Fibroblast of the aortic adventitia (primary cell): Measurements from ENCODE around the gene CBFA2T2. TPM values are rescaled to one million over a fixed set of nuclear protein-coding genes. Genes with fewer than 3 reads are reported as not detected.

ENCODE experiments used
- DNase-seq: peaks from one replicate; pipeline ENCODE4 v3.0.0-alpha.2; 2010; ENCODE audit warnings: low read depth
- H3K4me3 ChIP-seq: 2 replicates; pipeline ENCODE4 v1.5.1; 2011; ENCODE audit warnings: low read depth, mild to moderate bottlenecking, control low read depth, low read length, moderate library complexity
- total RNA-seq: library from RNA; depleted of rRNA; stranded (reverse); fragments of >200 nt; gene quantifications from 2 replicates; pipeline ENCODE4 v1.2.3, GENCODE V29; 2012; ENCODE audit warnings: low replicate concordance
- TF ChIP-seq, protein P1 (sequence below): IDR thresholded peaks from 2 replicates; pipeline ENCODE4 v1.5.1; 2011; ENCODE audit warnings: mild to moderate bottlenecking, low read length, control low read depth, inconsistent platforms; ENCODE audit not compliant: insufficient read depth

The CBFA2T2 gene
- total RNA-seq, 1 donor: 11.7 TPM

DNA sequence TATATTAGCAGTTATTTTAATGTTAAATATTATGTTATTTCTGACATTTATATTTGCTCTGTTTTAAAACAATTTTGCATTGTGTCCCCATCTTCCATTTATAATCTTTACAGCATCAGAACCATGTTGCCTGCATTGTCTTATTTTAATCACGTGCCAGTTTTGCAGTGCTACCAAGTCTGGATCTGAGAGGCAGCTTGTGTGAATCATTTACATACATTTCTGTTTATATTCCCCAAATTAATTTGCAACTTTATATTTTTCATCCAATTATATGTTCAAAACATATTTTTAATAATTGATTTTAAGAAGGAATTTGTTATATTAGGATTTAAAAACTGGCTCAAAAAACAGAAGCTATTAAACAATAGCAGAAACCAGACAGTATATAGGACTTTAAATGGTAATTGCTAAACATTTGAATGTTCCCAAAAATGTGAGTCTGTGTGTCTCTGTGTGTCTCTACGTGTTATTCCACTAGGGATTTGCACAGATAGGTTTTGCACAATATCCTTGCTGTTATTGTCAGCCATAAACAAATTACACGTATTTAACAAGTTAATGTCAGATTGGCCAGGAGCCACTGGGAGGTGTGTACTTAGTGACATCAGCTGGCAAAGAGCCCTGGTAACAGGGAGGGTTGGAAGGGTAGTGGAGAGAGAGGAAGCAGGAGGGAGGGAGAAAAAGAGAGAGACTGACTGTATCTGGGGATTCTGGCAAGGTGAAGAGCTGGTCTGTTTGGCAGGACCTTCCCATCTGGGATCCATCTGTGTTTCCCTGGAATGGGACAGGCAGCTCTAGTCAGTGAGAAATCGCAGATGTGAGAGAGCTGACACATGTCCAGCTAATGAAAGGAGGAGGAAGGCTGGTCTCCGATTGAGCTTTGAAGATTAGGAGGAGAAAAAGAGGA lies 72.1 kb downstream of the CBFA2T2 start:
- H3K4me3 ChIP-seq: no peak overlapping the region
- TF ChIP-seq, protein P1, sequence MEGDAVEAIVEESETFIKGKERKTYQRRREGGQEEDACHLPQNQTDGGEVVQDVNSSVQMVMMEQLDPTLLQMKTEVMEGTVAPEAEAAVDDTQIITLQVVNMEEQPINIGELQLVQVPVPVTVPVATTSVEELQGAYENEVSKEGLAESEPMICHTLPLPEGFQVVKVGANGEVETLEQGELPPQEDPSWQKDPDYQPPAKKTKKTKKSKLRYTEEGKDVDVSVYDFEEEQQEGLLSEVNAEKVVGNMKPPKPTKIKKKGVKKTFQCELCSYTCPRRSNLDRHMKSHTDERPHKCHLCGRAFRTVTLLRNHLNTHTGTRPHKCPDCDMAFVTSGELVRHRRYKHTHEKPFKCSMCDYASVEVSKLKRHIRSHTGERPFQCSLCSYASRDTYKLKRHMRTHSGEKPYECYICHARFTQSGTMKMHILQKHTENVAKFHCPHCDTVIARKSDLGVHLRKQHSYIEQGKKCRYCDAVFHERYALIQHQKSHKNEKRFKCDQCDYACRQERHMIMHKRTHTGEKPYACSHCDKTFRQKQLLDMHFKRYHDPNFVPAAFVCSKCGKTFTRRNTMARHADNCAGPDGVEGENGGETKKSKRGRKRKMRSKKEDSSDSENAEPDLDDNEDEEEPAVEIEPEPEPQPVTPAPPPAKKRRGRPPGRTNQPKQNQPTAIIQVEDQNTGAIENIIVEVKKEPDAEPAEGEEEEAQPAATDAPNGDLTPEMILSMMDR: no peak
- peak; percentile 96 for DNase-seq

DNA sequence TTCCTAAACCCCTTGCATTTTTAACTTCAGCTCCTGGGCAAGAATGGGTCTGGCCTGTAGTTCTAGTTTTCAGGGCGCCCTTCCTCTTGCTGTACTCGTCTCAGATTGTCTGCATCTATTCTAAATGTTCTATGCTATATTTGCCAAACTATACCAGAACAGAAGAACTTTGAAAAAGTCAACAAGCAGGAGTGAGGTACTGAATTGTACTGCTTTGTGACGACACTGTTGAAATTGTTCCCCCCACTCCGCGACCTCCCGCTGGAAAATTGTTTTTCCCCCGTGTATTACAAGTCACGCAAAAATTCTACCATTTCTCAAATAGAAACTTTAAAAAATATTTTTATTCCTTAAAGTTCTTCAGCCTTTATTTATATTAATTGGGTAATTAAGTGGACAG lies 73.9 kb downstream of the CBFA2T2 start:
- no peak overlapping the region for H3K4me3 ChIP-seq
- TF ChIP-seq, protein P1: no peak
- DNase-seq: no peak

DNA sequence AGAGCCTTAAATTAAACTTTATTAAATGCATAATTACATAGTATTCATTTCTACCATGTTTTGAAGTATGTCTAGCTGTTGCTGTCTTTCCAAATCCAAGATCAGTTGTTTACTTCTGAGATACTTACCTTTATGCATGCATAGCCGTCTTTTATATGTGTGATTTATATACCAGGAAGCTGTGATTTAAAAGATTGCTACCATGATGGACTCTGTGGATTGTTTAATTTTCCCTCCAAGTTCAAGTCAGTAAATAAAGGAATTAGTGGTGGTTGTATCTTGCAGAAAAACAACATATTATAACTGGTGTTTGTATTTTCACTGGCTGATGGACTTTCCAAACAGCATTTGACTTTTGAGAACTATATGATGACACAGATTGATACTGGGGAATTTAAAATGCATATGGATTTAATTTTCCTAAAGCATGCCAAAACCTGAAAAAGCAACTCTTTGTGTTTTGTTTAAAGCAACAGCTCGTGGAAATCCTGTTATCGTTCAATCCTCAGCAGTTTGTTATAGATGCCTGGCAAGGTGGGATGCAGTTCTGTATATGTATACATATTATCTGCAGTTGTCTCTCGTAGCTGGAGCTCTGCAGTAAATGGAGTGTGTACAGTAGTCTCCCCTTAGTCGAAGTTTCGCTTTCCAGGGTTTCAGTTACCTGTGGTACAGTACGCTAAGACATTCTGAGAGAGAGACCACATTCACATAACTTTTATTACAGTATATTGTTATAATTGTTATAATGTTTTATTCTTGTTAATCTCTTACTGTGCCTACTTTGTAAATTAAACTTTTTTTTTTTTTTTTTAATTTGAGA lies 77.1 kb downstream of the CBFA2T2 start:
- TF ChIP-seq, protein P1: no peak
- no peak for DNase-seq
- no peak overlapping the region for H3K4me3 ChIP-seq

DNA sequence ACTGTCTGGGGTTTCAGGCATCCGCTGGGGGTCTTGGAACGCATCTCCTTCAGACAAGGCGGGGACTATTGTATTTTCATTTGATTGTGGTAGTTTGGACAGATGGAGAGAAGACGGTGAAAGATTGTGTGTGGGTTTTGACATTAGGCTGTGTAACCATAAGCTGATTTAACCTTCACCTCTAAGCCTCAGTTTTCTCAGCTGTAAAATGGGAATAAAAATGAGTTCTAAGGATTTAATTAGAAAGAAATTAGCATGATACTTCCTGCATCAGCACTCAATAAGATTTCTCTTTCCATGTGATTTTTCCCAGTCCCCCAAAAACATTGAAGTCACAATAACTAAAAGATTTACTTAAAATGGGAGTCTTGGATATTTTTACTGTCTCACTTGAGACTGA lies 78.1 kb downstream of the CBFA2T2 start:
- DNase-seq: no peak
- TF ChIP-seq, protein P1: no peak
- H3K4me3 ChIP-seq: no peak overlapping the region

DNA sequence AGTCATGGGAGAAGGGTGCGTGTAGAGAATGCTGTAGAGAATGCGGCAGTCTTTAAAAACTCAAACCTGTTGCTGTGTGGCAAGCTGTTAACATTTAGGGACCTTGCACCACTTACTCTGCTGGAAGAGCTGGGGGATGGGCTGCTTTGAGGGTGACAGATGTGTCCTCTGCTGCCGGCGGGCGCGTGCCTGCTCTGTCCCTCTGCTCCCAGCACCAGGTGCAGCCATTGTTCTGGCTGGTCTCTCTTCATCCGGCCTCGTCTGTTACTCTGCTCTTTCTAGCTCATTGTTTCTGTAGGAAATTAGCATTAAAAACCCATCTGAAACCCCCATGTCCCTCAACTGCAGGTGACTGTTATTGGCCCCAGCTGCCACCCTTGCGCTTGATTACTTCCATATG lies 78.5 kb downstream of the CBFA2T2 start:
- TF ChIP-seq, protein P1: no peak
- H3K4me3 ChIP-seq: no peak overlapping the region

DNA sequence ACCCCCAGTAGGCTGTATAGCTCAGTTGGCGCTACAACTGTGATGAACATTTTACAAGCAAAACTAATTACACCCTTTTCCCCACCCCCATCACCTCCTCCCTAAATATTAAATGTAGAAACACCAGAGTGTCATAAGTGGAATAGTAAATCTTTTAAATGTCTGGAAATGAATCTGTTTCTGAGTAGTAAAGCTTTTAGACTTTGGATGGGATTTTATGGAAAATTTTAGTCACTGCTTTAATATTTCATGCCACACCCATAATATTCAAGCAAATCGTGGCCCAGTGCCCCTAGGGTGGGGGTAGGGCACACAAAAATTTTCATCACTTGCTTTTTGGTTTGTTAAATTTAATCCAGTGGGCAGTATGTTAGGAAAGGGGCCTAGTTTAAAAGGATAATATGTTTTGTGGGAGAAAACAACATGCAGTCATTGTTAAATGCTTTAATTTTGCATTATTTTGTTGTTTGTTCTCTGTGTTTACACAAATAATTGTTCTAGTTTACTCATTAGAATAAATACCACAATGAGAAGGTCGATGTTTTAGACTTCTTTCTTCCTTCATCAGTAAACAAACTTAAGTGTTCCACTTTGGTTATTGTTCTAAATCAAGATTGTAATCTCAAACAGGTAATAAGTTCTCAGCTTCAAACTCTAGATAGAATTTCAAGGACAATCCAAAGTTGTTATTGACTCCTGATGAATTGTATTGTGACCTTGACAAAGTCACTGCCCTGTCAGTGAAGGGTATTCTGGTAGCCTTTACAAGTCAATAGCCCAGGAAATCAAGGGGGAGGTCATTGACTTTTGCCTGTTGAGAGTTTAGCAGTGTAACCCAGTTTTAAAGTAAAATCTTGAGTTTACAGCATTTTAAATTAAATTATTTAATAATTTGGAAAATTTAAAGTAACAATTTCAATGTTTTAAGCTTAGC lies 79.2 kb downstream of the CBFA2T2 start:
- H3K4me3 ChIP-seq: no peak overlapping the region
- peak; percentile 70 for DNase-seq
- TF ChIP-seq, protein P1: no peak

More for the DNA sequence above, 78.5 kb downstream of the CBFA2T2 start:
- DNase-seq: no peak
